Neural progenitor cell (in vitro differentiated cells): ENCODE measurements around the gene SMTNL2.

Experiments used
- EZH2 ChIP-seq: fragments of 200-600 bp; sonication (generic); IDR thresholded peaks from 2 replicates; pipeline ENCODE4 v1.6.1; 2017; ENCODE audit warnings: antibody characterized with exemption, mild to moderate bottlenecking, moderate library complexity
- EZH2phosphoT487 ChIP-seq: fragments of 200-600 bp; sonication (generic); IDR thresholded peaks from 2 replicates; pipeline ENCODE4 v1.6.1; 2017; ENCODE audit warnings: antibody characterized with exemption
- TF ChIP-seq, protein P1 (sequence below): fragments of 200-600 bp; sonication (generic); IDR thresholded peaks from 2 replicates; pipeline ENCODE4 v1.5.1; 2017; ENCODE audit warnings: antibody characterized with exemption, mild to moderate bottlenecking

- TF ChIP-seq, protein P1, sequence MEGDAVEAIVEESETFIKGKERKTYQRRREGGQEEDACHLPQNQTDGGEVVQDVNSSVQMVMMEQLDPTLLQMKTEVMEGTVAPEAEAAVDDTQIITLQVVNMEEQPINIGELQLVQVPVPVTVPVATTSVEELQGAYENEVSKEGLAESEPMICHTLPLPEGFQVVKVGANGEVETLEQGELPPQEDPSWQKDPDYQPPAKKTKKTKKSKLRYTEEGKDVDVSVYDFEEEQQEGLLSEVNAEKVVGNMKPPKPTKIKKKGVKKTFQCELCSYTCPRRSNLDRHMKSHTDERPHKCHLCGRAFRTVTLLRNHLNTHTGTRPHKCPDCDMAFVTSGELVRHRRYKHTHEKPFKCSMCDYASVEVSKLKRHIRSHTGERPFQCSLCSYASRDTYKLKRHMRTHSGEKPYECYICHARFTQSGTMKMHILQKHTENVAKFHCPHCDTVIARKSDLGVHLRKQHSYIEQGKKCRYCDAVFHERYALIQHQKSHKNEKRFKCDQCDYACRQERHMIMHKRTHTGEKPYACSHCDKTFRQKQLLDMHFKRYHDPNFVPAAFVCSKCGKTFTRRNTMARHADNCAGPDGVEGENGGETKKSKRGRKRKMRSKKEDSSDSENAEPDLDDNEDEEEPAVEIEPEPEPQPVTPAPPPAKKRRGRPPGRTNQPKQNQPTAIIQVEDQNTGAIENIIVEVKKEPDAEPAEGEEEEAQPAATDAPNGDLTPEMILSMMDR: no peak
- no peak for TF ChIP-seq EZH2
- no peak for TF ChIP-seq EZH2phosphoT487
Observed at GRCh38 chr17:4584917-4585637, 748 bp downstream of the SMTNL2 start.
